ENCODE data around the gene SMIM7.
"Not testable (repeated sequence)": the region's sequence is repeated elsewhere in the genome, so short reads cannot be mapped to it uniquely, and the experiment has no call there.

The SMIM7 gene

DNA sequence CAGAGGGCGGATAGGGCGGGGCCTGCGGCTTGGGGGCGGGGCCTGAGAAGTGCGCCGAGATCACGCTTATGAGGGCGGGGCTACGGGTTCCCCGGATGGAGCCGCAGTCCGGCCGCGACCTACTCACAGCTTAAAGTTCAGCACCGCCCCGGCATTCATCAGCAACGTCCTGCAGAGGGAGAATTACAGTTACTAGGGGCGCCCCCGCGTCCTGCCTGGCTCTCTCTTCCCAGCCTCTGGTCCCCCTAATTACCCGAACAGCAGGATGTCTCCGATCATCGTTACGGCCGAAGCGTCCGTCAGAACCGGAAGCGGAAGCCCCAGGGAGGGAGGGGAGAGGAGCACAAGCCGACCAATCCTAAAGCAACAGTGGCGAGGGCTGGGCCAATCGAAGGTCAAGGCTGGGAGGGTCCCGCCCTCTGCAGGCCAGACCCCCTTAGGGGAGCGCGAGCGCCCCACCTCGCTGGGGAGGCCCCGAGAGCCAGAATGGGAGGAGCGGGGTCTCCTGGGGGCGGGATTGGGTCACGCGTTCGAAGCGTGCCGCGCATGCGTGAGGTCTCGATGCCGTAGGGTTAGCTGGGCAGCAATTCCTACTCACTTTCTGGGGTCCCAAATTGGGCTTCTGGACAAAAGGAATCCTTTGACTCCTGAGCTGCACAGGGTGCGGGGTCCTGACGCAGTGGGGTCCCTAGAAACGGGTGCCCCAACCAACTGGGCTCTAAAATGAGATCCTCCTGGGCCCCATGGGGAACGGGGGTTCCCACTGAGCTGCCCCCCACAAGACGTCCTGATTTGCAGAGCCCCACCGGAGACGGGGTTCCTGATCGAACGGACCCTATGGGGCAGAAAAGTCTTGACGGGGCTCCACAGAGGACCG, at the start of gene SMIM7:
SMIM7 (minus strand) TSS at position 313 of the 877 bp plus-strand sequence; CDS start at position 279, 34 bp downstream.
- peak; percentile 99 for DNase-seq (ENCODE audit: low spot score)

DNA sequence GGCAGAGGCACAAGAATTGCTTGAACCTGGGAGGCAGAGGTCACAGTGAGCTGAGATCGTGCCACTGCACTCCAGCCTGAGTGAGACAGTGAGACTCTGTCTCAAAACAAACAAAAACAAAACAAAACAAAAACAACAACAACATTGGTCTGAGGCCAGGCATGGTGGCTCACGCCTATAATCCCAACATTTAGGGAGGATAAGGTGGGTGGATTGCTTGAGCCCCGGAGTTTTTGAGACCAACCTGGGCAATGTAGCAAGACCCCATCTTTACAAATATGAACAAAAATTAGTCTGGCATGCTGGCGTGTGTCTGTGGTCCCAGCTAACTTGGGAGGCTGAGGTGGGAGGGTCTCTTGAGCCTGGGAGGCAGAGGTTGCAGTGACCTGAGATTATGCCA, 43.7 kb upstream of the SMIM7 start:
- DNase-seq (ENCODE audit: low spot score), result no peak

DNA sequence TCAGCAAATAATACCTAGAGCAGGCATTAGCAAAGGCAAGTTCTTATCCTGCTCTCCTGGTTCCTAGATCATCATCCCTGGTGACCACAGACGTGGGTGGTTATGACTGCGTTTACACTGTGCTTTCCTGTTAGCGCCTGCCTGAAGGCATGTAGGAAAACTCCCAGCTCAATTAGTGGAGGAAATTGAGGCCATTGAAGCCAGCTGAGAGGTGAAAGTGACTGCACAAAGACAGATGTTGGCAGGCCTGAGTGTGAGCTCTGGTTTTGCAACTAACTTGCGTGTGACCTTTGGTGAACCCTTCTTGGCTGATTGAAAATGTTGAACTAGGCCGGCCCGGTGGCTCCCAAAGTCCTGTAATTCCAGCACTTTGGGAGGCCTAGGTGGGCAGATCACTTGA, 42.2 kb upstream of the SMIM7 start:
- peak; percentile 78 for DNase-seq (ENCODE audit: low spot score)

DNA sequence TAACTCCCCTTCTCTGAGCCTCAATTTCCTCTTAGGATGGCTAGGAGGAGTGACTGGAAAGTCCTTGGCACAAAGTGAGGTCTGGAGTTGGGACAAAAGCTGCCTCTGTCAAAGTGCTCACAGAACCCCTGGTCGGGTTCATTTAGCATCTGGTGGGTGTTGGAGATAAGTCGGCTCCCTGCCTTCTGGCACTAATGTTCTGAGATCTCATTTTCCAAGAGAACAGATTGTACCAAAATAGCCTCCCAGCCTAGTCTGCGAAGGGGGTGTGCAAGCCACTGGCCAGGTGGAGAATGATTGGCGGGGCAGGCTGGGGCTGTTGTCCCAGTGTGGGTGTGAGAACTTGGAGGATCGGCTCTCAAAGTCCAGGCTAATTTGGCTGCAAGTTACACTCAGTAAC, 39.0 kb upstream of the SMIM7 start:
- no peak for DNase-seq (ENCODE audit: low spot score)

DNA sequence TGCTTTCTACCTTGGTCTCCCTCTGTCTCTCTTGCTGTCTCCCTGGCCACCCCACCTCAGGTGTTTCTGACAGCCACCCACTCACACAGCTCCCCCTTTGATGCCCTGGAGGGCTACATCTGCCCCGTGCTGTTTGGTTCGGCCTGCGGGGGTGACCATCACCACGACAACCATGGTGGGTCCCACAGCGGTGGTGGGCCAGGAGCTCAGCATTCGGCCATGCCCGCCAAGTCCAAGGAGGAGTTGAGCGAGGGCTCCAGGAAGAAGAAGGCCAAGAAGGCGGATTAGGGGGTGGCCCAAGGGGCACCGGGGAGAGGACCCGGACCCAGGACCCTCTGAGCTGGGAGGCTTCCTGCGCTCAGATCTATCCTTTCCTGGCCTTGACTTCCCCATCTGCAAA, 28.1 kb upstream of the SMIM7 start:
- no peak for DNase-seq (ENCODE audit: low spot score)

DNA sequence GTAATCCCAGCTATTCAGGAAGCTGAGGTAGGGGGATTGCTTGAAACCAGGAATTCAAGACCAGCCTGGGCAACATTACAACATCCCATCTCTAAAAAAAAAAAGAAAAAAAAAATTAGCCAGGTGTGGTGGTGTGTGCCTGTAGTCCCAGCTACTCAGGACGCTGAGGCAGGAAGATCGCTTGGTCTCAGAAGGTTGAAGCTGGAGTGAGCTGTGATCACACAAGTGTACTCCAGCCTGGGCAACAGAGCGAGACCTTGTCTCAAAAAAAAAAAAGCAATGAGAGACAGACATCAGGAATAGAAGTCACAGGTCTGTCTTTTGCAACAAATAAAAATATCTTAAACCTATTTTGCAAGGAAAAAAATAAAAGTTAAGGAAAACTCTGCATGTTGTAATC, 24.3 kb upstream of the SMIM7 start:
- DNase-seq (ENCODE audit: low spot score), result no peak

DNA sequence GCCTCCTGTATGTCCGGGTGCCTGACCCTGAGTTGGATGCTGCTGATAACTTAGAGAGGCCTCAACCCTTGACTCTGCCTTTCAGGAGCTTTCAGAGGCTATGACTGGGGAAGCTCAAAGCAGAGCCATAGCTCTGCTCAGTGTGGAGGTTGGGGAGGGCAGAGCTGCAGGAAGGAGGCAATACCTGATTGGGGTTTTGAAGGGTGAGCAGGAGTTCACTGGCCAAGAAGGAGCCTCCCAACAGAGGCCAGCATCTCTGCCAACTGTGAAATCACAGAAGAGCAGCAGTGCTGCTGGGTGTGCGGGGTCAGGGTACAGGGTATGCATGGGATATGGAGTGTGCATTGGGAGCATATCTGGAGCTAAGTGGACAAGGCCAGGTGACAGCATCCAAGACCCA, 22.6 kb upstream of the SMIM7 start:
- no peak for DNase-seq (ENCODE audit: low spot score)

DNA sequence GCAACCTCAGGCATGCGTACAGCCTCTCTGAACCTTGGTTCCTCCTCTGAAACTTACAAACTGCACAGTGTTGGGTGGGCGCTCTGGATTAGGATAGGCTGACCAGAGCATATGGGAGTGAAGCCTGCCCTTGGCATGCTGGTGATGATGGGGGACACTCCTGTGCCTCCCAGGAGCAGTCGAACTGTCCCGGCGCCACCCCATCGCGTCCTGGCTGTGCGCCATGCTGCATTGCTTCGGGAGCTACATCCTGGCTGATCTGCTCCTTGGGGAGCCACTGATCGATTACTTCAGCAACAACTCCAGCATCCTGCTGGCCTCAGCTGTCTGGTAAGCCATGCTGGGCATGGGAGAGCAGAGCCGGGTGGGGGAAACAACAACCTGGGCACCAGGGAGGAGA, 19.9 kb upstream of the SMIM7 start:
- no peak for DNase-seq (ENCODE audit: low spot score)

DNA sequence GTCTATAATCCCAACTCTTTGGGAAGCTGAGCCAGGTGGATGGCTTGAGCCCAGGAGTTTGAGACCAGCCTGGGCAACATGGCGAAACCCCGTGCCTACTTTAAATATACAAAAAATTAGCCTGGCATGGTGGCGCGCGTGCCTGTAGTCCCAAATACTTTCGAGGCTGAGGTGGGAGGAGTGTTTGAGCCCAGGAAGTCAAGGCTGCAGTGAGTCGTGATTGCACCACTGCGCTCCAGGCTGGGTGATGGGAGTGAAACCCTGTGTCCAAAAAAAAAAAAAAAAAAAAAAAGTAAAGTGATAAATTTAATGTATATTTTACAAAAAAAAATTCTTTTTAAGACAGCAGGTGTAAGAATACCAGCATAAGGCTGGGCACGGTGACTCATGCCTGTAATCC, 18.6 kb upstream of the SMIM7 start:
- DNase-seq (ENCODE audit: low spot score), result no peak

DNA sequence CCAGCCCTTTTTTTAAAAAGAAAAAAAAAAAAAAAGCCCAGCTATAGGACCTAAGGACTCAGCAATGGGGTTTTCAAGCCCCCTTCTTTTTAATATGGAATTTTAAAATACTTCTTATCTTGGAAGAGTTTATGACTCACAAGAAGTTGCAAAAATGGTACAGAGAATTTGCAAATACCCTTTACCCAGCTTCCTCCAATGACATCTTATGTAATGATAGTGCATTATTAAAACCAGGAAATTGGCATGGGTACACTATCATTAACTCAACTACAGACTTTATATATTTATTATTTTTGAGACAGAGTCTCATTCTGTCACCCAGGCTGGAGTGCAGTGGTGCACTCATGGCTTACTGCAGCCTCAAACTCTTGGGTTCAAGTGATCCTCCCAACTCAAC, 17.1 kb upstream of the SMIM7 start:
- DNase-seq (ENCODE audit: low spot score), result no peak

DNA sequence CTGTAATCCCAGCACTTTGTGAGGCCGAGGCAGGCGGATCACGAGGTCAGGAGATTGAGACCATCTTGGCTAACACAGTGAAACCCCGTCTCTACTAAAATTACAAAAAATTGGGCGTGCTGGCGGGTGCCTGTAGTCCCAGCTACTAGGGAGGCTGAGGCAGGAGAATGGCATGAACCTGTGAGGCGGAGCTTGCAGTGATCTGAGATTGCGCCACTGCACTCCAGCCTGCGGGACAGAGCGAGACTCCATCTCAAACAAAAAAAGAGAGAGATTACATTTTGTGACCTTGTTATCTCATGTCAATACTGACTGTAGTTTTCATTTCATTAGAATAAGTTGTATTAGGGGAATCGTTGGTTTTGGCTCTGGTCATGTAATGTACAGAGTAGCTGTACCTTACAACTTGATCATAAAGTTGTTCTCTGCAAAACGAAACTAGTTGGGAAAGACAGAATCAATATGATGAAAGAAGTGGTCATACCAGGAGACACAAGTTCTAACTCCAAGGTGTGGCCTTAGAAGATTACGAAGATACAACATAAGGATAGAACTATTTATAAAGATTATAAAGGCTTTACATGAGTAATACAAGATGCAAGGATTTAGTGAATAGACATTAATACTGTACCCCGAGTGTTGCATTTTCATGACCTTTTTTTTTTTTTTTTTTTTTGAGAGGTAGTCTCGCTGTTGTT, 16.3 kb upstream of the SMIM7 start:
- no peak for DNase-seq (ENCODE audit: low spot score)

DNA sequence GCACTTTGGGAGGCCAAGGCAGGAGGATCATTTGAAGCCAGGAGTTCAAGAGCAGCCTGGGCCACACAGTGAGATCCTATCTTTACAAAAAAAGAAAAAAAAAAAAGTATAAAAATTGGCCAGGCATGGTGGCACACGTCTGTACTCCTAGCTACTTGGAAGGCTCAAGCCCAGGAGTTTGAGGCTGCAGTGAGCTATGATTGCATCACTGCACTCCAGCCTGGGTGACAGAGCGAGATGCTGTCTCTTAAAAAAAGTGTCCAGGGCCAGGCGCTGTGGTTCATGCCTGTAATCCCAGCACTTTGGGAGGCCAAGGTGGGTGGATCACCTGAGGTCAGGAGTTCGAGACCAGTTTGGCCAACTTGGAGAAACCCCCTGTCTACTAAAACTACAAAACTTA, 13.9 kb upstream of the SMIM7 start:
- DNase-seq (ENCODE audit: low spot score), result not testable (repeated sequence)

DNA sequence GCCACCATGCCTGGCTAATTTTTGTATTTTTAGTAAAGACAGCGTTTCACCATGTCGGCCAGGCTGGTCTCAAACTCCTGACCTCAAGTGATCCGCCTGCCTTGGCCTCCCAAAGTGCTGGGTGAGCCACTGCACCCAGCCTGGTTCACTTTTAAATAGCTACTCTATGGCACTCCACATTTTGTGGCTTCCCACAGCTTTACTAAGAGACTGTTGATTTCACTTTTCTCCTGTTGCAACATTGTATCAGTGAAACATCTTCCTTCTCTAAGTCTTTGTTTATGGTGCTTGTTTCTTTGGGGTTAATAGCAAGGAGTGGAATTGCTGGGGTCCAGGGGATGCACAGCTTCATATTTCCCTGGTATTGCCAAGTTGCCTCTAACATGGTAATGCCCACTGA, 13.3 kb upstream of the SMIM7 start:
- no peak for DNase-seq (ENCODE audit: low spot score)

DNA sequence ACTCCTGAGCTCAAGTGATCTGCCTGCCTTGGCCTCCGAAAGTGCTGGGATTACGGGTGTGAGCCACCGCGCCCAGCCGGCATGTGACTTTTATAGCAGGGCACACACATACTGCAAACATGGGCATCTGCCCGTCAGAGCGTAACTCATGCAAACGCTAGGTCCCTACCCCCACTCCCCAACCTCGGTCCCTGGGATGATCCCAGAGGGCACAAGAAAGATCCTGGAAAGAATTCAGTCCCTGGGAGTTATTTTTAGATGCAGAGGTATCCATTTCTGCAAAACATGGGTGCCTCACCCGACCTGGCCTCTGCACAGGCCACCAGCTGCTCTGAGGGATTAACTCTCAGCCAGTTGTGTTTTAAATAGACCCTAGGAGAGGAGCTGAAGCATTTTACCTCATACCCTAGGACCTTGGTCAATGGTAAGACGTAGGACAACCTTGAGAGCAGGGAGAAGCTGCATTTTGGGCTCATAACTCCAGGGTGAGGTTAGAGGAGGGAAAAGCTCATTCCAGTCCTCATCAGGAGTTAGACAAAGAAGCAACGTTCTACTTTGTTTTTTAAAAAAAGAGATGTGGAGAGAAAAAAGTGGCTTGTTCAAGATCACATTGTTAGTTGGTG, 11.8 kb upstream of the SMIM7 start:
- DNase-seq (ENCODE audit: low spot score), result no peak

DNA sequence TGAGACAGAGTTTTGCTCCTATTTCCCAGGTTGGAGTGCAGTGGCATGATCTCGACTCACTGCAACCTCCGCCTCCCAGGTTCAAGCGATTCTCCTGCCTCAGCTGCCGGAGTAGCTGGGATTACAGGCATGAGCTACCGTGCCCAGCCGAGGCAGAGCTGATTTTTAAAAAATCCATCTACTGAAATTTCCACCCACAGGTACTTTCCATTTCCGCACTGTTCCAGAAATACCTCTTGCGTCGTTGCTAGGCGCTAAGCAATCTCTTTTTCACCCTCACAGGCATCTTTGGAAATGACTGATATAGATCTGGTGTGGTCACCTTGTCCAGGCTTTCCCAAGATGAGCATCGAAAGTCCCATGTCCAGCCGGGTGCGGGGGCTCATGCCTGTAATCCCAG, 10.3 kb upstream of the SMIM7 start:
- no peak for DNase-seq (ENCODE audit: low spot score)

DNA sequence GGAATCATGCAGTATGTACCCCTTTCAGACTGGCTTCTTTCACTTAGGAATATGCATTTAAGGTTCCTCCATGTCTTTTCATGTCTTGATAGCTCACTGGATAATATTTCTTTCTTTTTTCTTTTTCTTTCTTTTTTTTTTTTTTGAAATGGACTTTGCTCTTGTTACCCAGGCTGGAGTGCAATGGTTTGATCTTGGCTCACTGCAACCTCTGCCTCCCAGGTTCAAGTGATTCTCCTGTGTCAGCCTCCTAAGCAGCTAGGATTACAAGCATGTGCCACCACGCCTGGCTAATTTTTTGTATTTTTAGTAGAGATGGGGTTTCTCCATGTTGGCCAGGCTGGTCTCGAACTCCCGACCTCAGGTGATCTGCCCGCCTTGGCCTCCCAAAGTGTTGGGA, 8.8 kb upstream of the SMIM7 start:
- not testable (repeated sequence) for DNase-seq (ENCODE audit: low spot score)

DNA sequence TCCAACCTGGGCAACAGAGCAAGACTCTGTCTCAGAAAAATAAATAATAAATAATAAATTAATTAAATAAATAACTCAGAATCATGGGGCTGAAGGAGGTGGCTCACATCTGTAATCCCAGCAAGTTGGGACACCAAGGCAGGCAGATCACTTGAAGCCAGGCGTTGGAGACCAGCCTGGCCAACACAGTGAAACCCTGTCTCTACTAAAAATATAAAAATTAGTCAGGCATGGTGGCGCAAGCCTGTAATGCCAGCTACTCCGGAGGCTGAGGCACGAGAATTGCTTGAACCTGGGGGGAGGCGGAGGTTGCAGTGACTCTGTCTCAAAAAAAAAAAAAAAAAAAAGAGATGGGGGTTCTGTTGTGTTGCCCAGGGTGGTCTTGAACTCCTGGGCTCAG, 8.2 kb upstream of the SMIM7 start:
- DNase-seq (ENCODE audit: low spot score), result no peak

DNA sequence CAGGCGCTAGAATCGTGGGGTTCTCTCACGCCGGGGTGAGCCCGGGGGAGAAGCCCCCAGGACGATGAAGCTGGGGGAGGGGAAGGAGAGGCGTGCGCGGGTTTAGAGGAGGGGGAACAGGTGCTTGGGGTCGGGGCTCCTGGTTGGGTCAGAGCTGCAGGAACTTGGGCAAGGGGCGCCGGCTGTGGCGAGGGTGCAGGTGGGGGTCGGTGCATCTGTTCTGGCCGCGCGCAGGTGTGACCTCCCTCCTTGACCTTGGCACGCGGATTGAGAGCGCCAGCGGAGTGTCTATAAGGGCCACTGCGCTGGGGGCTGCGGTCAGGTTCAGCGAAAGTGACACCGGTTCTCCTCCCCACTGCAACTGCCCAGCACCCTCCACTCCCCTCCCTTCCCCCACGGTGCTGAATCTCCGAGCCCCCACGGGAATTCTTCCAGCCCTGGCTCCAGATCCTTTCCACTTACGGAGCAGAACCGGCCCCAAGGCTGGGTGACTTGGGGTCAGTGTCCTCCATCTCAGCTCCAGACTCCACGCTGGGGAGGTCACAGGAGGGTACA, 1.6 kb upstream of the SMIM7 start:
- no peak for DNase-seq (ENCODE audit: low spot score)

DNA sequence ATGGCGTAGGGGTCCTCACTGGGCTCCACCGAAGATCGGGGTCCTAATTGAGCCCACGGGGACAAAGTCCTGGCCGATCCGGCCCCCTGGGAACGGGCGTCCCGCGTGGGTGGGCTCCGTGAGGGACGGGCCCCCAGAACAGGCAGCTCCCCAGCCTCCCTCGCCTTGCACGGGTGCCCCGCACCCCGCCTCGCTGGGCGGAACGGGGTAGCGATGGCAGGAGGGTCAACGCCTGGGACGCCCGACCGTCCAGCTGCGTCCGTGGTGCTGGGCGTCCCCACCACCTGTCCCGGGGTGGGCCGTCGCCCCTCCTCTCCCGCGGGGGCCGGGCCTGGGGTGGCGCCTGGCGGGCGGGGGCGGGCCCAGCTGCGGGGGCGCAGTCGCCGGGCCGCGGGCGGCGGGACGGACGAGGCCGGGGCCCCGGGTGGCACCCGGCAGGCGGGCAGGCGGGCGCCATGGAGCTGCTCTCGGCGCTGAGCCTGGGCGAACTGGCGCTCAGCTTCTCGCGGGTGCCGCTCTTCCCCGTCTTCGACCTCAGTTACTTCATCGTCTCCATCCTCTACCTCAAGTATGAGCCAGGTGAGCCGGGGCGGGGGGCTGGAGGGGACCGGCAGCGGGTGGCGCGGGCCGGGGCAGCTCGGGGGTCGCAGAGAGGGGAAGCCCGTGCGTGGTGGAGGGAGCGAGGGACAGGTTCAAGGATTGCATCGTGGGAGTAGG, 977 bp upstream of the SMIM7 start, which contains the start of gene TMEM38A:
TMEM38A (plus strand) TSS at position 377 of the 717 bp plus-strand sequence; CDS start at position 456, 79 bp downstream.
- peak; percentile 58 for DNase-seq (ENCODE audit: low spot score)

DNA sequence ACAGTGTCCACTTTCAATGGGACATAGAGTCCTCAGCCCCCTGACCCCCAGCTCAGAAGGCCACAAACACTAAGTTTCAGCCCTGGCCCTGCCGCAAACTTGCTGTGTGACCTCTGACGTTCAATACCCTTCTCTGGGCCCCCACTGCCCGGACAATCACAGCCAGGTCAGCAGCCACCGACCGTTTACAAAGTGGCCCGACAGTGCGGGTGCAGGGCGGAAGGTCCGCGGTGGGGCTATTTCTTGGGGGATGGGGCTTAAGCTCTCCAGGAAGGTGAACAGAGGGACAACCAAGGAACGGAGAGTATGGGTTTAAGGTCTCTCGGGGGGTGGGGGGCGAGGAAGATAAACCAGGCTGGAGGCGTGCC, 496 bp downstream of the SMIM7 start:
- no peak for DNase-seq (ENCODE audit: low spot score)

DNA sequence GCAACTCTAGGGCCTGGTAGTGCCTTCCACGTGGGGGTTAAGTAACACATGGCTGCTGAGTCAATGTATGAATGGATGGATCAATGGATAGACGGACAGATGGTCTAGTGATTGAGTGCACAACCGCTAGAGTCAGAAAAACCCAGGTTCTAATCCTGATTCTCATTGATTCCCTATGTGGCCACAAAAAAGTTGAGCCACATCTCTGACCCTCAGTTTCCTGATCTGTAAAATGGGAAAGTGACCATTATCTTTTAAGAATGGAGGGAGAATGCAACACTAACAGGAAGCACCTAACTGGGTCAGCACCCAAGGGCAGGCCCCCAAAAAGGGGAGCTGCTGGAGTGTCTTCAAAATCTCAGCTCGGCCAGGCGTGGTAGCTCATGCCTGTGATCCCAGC, 2.6 kb downstream of the SMIM7 start:
- no peak for DNase-seq (ENCODE audit: low spot score)

DNA sequence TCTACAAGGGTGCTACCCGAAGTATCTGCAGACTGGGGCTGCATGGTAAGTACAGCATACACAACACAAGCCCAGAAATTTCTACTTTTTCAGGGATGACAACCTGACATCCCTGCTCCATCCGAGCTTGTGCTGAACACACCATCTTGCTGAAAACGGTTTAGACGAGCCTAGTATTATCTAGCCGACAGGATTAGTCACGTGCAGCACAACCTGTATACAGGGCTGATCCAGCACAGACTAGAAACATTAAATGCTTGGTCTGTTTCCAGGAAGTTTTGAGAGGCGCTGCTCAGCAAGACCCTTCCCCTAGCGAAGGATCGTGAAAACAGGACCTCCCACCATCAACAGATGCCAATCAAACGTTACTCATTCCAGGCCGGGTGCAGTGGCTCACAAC, 4.2 kb downstream of the SMIM7 start:
- DNase-seq (ENCODE audit: low spot score), result no peak
